GM21390 (cell line): ENCODE data around the gene KRTAP5-3.
"Not testable (repeated sequence)": the region's sequence is repeated elsewhere in the genome, so short reads cannot be mapped to it uniquely, and the experiment has no call there.

ENCODE experiments used
- ATAC-seq: cut with Tn5 transposase; IDR thresholded peaks from one replicate; pipeline ENCODE4 v1.9.1; 2021; ENCODE audit not compliant: unreplicated experiment

KRTAP5-3 gene

DNA sequence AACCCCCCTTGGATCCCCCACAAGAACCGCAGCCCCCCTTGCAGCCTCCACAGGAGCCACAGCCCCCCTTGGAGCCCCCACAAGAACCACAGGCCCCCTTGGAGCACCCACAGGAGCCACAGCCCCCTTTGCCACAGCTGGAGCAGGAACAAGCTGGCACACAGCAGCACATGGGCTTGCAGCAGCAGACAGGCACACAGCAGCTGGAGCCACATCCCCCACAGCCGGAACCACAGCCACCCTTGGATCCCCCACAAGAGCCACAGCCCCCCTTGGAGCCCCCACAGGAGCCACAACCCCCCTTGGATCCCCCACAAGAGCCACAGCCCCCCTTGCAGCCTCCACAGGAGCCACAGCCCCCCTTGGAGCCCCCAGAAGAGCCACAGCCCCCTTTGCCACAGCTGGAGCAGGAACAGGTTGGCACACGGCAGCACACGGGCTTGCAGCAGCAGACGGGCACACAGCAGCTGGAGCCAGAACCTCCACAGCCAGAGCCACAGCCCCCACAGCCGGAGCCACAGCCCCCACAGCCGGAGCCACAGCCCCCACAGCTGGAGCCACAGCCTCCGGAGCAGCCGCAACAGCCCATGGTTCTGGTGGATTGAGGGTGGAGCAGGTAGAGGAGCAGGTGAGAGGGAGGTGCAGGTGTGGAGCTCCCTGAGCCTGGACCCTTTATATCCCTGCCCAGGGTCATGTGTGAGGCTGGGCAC, 23.4 kb downstream of the KRTAP5-3 start, which contains the start of gene KRTAP5-1:
Gene KRTAP5-1, minus strand, starts transcription at position 623 of the 710 bp plus-strand sequence. Its CDS starts 34 bp downstream, at position 589.
- not testable (repeated sequence) for ATAC-seq

DNA sequence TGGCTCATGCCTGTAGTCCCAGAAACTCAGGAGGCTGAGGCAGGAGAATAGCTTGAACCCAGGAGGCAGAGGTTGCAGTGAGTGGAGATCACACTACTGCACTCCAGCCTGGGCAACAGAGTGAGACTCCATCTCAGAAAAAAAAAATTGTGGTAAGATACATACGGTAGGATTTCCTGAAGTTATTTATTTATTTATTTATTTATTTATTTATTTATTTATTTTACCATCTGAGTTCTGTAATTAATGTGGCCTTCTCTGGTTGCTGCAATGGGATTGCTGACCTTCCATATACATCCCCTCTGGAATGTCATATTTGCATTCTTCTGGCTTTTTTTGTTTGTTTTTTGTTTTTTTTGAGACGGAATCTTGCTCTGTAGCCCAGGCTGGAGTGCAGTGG, 25.4 kb downstream of the KRTAP5-3 start:
- ATAC-seq, result not testable (repeated sequence)

DNA sequence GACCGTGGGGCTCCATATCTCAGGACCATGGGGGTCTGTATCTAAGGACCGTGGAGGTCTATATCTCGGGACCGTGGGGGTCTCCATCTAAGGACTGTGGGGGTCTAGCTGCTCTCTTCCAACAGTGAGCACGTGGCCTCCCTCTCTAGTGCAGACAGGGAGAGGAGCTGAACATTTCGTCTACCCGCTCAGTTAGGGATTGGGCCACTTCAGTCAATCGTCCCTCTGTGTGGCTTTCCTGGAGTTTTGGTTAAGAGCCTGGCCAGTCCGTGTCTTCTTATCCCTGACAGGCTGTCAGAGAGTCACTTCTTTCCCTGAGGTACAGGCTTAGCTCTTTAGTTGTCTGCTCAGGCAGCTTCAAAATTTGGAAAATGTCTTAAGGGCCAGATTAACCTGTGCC, 26.3 kb downstream of the KRTAP5-3 start:
- ATAC-seq, result no peak

DNA sequence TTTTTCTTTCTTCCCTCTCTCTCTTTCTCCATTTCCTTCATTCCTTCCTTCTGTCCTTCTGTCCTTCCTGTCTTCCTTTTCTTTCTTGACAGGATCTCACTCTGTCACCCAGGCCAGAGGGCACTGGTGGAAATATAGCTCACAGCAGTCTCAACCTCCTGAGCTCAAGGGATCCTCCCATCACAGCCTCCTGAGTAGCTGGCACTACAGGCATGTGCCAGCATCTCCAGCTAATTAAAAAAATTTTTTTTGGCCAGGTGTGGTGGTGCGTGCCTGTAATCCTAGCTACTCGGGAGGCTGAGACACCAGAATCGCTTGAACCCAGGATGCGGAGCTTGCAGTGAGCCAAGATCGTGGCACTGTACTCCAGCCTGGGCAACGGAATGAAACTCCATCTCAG, 31.4 kb downstream of the KRTAP5-3 start:
- no peak for ATAC-seq

DNA sequence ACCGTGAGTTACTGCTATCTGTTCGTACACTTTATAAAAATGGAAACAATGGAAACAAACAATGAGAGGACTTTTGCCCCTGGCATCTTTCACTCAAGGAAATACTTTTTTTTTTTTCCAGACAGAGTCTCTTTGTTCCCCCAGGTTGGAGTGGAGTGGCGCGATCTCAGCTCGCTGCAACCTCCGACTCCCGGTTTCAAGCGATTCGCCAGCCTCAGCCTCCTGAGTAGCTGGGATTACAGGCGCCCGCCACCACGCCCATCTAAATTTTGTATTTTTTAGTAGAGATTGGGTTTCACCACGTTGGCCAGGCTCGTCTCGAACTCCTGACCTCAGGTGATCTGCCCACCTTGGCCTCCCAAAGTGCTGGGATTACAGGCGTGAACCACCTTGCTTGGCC, 32.5 kb downstream of the KRTAP5-3 start:
- not testable (repeated sequence) for ATAC-seq

DNA sequence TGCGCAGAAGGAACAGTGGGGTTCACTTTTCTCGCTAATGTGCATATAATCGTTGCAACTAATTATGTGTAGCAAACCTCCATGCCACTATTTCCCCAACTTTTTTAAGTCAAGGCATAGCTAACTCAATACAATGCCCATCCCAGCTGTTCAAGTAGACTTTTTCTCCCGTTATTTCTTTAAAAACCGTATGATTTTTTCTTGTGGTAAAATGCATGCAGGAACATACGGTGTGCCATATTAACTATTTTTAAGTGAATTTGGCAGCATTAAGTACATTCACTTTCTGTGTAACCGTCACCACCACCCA, 33.4 kb downstream of the KRTAP5-3 start:
- ATAC-seq, result no peak

DNA sequence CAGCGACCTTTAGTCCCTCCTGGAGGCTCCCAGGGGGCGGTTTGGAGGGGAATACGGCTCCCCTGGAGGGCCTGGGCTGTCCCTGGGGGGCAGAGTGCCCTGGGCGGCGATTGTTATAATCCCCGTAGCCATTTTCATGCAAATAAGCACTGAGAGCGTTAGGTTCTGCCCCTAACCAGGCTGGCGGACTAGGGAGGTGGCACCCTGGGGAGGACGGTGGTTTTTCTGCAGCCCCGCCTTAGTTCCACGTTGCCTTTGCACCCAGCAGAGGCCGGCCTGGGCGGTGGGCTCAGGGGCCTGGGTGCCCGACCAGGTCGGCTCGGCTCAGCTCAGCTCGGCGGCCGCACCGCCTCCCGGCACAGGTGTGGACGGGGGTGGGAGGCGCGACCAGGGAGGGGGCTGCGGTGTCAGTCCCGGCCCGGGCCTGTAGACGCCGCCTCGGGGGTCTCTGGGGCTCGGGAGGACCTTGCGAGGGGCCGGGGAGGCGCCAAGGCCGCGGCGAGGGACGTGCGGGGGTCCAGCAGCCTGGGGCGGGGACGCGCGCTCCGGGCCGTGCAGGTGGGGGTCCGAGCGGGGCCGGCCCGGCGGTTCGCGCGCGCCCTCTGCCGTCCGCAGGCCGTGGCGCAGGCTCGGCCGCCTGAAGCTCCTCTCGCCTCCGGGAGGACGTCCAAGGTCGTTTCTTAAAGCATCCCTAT, 33.9 kb downstream of the KRTAP5-3 start:
- ATAC-seq, result no peak

DNA sequence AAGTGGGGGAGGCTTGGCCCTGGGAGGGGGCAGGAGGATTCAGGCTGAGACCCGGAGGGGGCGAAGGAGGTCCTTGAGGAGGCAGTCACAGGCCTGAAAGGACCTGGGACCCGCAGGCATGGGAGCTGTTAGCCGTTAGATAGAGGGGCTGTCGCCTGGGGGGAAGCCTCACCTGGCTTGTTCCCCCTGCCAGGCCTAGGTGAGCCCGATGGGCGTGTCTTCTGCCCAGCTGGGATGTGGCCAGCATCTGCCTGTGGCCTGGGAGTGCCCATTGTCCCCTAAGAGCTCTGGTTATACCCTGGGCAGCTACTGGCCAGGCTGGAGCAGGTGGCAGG, 34.4 kb downstream of the KRTAP5-3 start:
- no peak for ATAC-seq

DNA sequence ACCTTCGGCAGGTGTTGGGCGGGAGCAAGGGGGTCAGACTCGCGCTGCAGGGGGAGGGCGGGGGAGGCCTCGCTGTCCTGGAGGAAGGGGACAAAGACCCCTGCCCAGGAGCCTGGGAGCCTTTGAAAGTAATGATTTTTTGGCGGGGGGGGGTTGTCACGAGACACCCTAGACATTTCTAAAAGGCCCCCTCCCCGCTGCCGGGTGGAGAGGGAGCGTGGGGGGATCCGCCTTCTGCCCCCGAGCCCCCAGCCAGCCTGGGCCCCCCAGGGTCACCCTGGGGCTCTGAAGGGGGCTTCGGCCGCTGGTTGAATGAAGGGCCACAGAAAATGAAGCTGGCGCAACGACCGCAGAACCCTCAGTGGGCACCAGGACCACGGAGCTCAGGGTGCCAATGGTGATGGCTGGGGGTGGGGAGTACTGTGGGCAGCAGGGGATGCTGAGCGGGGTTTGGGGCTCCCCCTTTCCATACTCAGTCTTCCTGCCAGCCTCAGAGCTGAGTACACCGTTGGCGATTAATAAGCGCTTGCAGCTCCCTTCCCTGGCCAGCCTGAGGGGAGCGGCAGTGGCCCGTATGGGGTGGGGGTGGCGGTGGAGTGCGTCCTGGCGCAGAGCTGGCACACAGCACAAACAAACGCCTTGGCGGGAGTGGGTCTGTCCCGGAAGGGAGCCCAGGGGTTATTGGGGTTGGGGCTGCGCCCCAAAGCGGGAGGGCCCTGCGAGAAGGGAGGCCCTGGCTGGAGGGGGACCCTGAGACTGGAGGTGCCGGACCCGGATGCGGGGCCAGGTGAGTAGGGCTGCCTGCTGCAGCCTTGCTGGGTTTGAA, 35.0 kb downstream of the KRTAP5-3 start:
- no peak for ATAC-seq

DNA sequence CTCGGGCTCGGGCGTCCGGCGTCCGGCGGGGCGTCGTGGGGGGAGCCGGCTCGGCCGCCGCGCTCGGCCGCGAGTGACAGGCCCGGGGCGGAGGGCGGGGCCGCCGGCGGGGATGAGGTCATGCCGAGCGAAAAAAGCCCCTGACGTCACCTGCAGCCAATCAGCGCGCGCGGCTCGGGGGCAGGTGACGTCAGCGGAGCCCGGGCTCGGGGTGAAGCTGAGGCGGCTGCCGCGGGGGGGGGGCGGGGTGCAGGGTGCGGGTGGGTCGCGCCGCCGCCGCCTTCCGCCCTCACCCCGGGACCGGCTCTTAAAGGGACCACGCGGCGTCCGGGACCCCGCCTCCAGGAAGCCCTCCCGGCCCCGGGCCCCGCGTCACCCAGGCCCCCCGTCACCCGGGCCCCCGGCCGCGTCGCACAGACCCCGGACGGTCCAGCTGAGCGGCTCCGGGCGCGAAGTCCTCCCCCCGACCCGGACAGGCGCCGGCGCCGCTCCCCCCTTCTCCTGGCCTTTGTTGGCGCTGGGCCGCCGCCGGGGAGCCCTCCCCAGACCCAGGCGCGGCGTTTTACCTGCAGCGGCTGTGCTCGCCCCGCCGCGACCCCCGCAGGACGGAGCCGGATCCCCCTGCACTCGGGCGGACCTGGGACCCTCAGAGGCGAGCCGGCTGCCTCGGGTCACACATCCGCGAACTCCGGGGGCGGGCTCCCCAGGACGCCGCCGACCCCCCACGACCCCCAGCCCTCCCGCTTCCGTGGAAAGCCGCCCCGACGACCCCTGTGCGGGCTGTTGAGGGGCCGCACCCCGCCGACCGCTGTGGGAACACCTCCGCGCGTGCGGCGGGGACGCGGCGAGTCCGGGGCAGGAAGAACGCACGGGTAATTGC, 35.8 kb downstream of the KRTAP5-3 start, which contains the start of gene DUSP8:
Gene DUSP8, minus strand, starts transcription at position 75 of the 880 bp plus-strand sequence. CDS start 6,445 bp downstream, outside the sequence.
- peak; percentile 47 for ATAC-seq

DNA sequence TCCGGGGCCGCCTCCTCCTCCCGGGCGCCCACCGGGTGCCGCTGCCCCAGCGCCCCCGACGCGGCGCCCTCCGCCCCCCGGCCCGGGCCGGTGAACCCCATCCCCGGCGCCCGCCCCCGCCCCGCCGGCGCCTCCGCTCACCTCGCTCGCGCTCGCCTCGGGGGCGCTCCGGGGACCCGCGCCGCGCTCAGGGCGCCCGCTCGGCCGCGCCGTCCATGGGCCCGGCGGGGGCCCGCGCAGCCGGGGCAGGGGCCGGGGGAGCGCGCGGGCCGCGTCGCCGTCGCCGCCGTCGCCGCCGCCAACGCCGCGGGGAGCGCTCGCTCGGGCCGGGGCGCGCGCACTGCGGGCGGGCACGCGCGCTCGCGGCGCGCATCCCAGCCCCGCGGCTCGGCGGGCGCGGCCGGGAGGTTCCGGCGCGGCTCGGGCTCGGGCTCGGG, 36.5 kb downstream of the KRTAP5-3 start:
- ATAC-seq, result no peak

DNA sequence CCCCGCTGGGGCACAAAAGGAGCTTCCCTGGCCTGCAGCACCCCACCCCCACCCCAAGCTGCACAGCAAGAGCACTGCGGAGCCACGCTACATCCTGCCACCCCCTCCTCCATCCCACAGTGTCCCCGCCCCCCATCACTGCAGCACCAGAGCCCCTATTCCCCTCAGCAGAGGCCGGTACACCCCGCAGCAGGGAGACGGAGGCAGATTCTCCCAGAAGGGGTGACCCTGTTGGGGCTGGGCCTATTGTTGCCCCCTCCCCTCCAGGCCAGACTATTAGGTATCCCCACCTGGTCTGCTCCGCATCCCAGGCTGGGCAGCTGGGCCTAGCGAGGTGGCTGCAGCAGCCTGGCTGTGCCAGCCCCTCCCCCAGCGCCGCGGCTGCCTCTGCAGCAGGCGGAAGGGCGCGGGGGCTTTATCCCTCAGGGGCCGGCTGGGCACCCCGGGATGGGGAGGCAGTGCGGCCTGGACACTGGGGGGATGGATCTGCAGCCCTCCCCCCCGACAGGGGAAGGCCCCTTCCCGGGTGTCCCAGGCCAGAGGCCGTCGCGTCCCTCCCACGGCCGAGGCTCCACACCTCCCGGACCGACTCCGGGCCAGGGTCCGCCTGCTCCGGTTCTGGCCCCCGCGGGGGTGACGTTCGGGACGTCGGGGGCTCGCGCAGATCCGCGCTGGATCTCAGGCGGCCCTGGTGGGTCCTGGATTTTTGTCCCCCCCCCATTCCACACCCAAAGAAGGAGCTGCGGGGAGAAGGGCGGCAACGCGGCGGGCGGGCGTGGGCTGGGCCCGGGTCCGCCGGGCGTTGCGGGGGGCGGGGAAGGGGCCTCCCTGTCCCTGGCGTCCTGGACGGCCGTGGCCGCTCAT, 37.1 kb downstream of the KRTAP5-3 start:
- no peak for ATAC-seq

DNA sequence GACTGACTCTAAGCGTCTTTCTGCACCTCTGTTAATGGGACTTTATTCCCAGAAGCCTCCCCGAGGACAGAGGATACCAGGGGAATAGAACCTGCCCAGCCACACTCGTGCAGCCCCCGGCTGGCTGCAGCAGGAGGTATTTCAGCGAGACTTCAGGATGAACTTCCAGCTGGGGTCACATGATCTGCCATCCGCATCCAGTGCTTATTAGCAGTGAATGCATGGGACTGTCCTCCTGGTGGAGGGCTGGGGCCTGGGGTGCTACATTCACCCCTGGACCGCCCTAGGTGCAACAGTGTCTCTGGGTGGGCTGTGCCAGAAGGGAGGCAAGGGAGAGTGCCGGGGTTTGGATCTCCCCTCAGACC, 37.8 kb downstream of the KRTAP5-3 start:
- no peak for ATAC-seq

DNA sequence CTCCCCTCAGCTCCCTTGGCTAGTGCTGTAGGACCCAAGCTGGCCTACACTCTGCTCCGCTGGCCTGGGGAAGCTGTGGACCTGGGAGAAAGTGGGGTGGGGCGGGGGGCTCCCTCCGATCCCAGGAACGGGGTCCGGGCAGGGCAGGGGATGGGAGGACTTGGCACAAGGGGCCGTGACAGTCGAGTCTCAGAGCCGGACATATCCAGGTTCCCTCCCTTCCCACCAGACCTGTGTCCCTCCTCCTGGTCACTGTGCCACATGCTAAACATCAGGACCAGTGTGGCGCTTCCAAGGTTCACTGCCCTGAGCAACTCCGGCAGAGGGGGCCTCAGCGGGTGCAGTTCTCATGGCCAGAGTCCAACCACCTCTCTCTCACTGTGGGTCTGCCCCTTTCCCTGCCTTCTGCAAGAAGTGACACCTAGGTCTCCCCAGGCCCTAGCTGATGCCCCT, 38.2 kb downstream of the KRTAP5-3 start:
- no peak for ATAC-seq

DNA sequence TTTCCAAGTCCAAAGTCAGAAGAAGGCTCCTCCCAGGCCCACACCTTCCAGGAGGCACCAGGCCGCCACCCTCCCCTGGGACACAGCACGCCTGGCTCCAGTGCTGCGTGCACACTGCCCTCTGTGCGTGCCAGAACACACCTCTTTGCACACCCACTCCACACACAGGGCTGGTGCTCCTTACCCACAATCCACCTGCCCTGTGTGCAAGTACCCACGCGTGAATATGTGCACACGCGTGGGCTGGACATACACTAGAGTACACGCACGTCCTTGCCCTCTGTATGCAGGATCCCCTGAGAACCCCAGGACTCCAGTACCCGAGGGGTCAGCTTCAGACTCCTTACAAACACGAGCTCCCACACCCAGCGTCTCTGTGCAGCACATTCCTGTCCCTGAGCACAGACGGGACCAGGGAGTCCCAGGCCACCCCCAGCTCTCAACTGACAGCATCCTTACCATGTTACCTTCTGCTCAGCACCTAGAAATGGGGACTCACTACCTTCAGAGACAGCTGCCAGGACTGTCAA, 38.9 kb downstream of the KRTAP5-3 start:
- no peak for ATAC-seq

DNA sequence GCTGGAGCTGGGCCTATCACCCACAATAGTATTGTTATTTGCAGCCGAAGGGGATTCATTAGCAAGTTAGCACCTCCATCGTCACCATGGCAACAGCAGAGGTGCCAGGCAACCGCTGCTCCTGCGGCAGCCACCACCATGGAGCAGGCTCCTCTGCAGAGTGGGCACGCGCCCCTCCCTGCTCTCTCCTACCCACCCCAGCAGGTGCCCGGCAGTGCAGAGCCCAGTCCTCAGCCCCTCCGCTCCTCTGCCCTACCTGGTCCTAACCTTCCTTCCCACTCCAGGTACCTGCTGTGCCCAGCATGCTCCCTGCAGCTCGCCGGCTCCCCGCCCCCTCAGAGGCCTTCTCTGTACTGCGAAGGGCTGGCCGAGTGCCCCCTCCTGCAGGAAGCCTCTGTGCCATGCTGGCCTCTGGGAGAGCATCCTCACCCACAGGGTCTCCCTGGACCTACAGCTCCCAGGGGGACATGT, 39.8 kb downstream of the KRTAP5-3 start:
- ATAC-seq, result no peak

DNA sequence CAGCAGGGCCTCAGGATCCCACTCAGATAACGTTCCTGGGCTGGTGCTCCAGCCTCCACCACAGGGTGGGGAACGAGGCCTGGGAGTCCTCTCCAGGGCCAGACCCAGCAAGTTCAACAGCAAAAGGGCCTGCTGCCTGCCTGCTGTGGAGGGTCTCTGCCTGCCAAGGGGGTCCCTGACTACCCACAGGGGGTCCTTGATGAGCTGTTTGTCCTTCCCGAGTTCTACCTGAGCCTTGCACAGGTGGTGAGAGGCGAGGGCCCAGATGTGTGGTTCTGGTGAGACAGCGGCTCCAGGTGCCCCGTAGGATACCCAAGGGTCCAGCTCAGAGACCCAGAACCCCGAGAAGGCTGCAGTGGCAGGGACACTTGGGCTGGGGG, 40.6 kb downstream of the KRTAP5-3 start:
- no peak for ATAC-seq

DNA sequence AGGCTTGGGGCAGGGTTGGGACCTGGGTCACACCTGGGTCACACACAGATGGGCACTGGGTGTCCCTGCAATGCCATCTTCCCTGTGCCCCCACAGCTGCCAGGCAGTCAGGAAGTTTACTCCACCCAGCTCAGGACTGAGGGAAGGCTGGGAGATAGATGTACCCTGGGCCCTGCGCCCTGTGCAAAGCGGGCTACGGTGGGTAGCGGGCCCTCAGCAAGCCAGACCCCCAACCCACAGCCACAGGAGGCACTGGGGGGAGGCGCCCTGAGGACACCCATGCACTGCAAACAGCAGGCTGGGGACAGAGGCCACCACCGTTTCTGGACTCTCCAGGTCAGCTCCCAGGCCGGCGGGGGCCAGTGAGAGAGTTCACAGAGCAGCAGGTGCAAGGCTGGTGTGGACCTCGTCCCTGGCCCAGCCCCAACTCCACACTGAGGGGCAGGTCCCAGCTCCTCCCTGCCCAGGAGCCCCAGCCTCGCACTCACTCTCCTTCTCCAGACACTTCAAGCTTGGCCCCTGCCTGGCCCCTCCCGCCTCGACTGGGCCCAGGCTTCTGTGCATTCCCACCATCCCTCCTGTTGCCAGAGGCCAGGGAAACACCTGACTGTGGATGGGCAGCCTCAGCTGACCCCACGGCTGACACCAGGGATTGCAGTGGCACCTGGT, 41.1 kb downstream of the KRTAP5-3 start:
- no peak for ATAC-seq
